AG08396 (cell line): Measurements from ENCODE around the gene SLIT1.

Experiments used
- DNase-seq: peaks from one replicate; pipeline ENCODE4 v3.0.0; 2012; ENCODE audit warnings: low spot score, mixed read lengths

The SLIT1 gene

GRCh38 chr10:97200616-97201015 is 14.9 kb upstream of the SLIT1 start:
- no peak for DNase-seq

GRCh38 chr10:97199152-97199551 is 13.4 kb upstream of the SLIT1 start:
- no peak for DNase-seq

GRCh38 chr10:97197030-97197500 is 11.3 kb upstream of the SLIT1 start:
- no peak for DNase-seq

GRCh38 chr10:97196223-97197029 is 10.7 kb upstream of the SLIT1 start:
- peak; percentile 77 for DNase-seq

- no peak for DNase-seq
Observed at GRCh38 chr10:97195706-97196222, 10.0 kb upstream of the SLIT1 start.

GRCh38 chr10:97192952-97193435 is 7.2 kb upstream of the SLIT1 start:
- DNase-seq: no peak

GRCh38 chr10:97190450-97190849 is 4.7 kb upstream of the SLIT1 start:
- DNase-seq: no peak

GRCh38 chr10:97188261-97188711 is 2.5 kb upstream of the SLIT1 start:
- DNase-seq: no peak

GRCh38 chr10:97186911-97187310 is 1.2 kb upstream of the SLIT1 start:
- DNase-seq: no peak

- DNase-seq: no peak
Observed at GRCh38 chr10:97184971-97185325, 811 bp downstream of the SLIT1 start.

- DNase-seq: no peak
Observed at GRCh38 chr10:97183314-97183713, 2.4 kb downstream of the SLIT1 start.

- no peak for DNase-seq
Observed at GRCh38 chr10:97182288-97182990, 3.3 kb downstream of the SLIT1 start.

- DNase-seq: no peak
Observed at GRCh38 chr10:97180986-97181385, 4.8 kb downstream of the SLIT1 start.

- DNase-seq: no peak
Observed at GRCh38 chr10:97180363-97180755, 5.4 kb downstream of the SLIT1 start.

GRCh38 chr10:97179731-97180362 is 5.9 kb downstream of the SLIT1 start:
- DNase-seq: peak; percentile 41

GRCh38 chr10:97179311-97179710 is 6.4 kb downstream of the SLIT1 start:
- DNase-seq: no peak

- no peak for DNase-seq
Observed at GRCh38 chr10:97178074-97178473, 7.7 kb downstream of the SLIT1 start.

GRCh38 chr10:97176226-97176625 is 9.5 kb downstream of the SLIT1 start:
- DNase-seq: no peak

- DNase-seq: no peak
Observed at GRCh38 chr10:97175586-97175985, 10.2 kb downstream of the SLIT1 start.

GRCh38 chr10:97174941-97175340 is 10.8 kb downstream of the SLIT1 start:
- DNase-seq: no peak

GRCh38 chr10:97174276-97174775 is 11.4 kb downstream of the SLIT1 start:
- no peak for DNase-seq

- DNase-seq: no peak
Observed at GRCh38 chr10:97173036-97173435, 12.7 kb downstream of the SLIT1 start.
